HG02852 (cell line): ENCODE results near the gene SERP2.

Experiments
- ATAC-seq: cut with Tn5 transposase; IDR thresholded peaks from one replicate; pipeline ENCODE4 v1.9.1; 2021; ENCODE audit warnings: mild to moderate bottlenecking, moderate library complexity; ENCODE audit not compliant: unreplicated experiment

SERP2 gene

DNA sequence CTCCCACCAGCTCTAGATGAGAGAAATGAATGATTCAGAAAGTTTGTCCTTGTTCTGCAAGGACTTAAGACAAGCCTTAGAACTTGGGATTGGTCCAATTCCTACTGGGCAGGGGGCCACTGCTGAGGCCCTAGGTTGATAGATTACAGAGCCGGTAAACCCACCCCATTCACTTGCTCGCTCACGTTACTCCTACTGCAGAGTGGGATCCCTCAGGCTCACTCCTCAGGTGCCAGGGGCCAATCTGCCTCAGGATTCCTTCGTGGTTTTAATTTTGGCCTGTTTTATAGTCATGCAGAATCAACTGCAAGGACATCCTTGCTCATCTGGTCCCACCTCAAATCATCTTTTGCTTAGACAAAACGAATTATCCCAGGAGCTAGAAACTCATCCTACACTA lies 59.0 kb downstream of the SERP2 start:
- ATAC-seq, result no peak

DNA sequence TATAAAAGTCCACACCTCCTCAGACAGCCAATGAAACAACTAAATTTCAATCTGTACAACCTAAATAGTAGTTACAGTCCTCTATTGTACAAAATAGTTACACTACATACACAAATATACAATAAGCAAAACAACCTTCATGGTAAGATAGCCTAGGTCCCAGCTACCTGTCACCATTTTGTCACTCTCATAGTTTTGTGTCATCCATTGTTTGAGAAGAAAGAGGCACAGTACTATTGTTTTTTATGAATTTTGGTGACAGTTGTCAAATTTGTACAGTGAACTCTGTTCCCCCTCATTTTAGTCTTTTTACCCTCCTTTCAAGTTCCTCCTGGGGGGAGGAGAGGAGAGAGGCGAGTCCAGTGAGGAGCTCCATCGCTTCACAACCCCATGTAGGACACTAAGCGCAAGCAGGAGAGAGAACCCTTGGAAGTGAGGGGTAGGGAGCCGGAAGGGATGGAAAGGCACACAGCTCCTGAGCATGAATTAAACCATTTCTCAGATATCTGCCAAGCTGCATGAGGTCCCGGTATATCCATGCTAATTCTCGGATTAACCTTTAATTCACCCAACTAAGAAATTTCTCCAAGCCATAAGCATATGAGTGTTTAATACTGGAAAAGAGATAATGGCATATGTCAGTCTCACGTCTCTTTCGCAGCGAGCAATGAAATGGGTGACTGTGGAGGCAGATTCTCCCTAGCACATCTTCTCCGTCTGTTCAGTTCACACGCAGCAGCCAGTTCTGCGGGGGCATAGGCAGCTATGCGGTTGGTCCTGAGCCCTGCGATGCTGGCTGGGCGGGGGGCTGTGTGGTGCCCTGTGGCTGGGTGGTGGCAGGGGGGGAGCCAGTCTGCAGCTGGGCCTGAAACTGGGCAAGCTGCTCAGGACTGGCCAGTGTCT lies 60.5 kb downstream of the SERP2 start:
- ATAC-seq, result no peak

- ATAC-seq, result no peak
These were observed 61.1 kb downstream of the SERP2 start for GRCh38 chr13:44434766-44435141.

DNA sequence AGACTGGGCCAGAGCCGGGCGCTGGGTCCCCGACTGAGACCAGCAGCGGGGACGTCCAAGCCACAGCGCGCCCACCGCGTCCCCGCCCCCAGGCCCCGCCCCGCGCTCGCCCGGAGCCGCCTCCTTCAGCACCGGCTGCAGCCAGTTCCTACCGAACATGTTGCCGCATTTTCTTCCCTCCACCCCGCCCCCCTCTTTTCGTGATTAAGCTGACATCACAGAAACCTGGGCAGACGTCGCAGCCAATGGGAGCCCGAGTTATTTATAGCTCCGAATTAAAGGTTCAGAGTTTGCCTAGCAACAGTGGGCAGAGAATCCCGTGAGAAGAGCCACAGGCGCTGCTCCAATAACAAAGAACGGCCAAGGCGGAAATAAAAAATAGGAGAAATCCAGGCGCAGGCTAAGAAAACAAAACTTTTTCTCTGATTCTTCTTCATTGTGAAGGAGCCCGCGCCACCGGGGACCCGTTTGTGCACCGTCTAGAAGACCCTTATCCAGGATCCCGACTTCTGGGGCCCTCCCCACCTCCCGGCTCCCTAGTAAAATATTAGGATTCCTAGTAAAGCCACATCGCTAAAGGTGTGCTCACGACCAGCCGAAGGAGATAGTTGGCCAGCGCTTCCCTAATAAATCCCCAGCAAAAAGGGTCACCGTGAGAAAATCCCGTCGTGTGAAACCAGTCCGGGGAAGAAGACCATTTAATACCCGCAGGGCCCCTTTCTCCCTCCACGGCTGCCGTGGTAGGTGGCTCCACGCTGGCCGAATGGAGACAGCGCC lies 61.7 kb downstream of the SERP2 start:
- peak; percentile 62 for ATAC-seq

GRCh38 chr13:44435919-44436510 lies 62.4 kb downstream of the SERP2 start:
- ATAC-seq, result no peak

- peak; percentile 54 for ATAC-seq
These were observed 63.1 kb downstream of the SERP2 start for GRCh38 chr13:44436589-44437337.

GRCh38 chr13:44437356-44438233 lies 64.0 kb downstream of the SERP2 start:
- ATAC-seq, result no peak

- no peak for ATAC-seq
These were observed 64.6 kb downstream of the SERP2 start for GRCh38 chr13:44438234-44438579.

DNA sequence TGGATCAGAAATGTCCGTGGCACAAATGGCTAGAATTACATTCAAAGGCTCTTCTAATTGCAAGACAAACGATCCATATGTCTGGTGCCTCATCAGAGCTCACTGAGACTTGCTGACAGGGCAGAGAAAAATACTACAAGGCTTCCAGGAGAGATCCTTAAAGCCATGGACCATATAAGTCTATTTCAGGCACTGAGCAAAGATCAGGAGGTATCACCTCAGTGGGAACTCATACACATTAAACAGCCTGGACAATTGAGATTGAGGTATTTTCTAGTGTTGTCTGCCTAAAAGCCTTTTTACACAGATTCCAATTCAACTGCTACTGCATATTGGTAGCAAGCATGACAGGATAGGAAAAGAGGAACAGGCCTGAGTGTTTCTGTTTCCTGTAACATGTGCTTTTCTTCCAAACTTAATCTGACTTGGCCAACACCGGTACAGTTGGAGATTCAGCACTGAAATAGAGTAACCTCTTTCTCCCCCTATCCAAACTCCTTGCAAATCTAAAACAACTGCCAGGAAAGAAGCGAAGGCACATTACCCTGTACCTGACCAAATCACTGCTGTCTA lies 65.9 kb downstream of the SERP2 start:
- ATAC-seq, result no peak

- ATAC-seq, result no peak
These were observed 66.5 kb downstream of the SERP2 start for GRCh38 chr13:44440046-44440608.
